Natural killer cell (primary cell): ENCODE results near the gene PDGFRA. TPM values are rescaled to one million over a fixed set of nuclear protein-coding genes. Genes with fewer than 3 reads are reported as not detected.

ENCODE experiments used
- ATAC-seq, 3 donors: fragments of 150-1000 bp in 2 of 3; fragments of 200-7000 bp in 1 of 3; cut with Tn5 transposase; 1 replicate in 1 of 3; 2 replicates in 2 of 3; pipeline ENCODE4 v1.10.0; 2021; ENCODE audit warnings: mild to moderate bottlenecking in 2 of 3, moderate library complexity in 2 of 3
- DNase-seq, 2 donors: peaks; one replicate each; pipeline versions ENCODE4 v3.0.0 to v3.0.0-alpha.2; 2013 to 2021; ENCODE audit warnings: mixed read lengths in 1 of 2
- H3K27ac ChIP-seq: one replicate; pipeline ENCODE4 v1.5.1; 2013; ENCODE audit warnings: mild to moderate bottlenecking, low read length
- H3K27me3 ChIP-seq: one replicate; pipeline ENCODE4 v1.6.1; 2013; ENCODE audit warnings: low read length; ENCODE audit not compliant: control insufficient read depth, insufficient read depth
- H3K36me3 ChIP-seq: one replicate; pipeline ENCODE4 v1.6.1; 2013; ENCODE audit warnings: low read length; ENCODE audit not compliant: control insufficient read depth, insufficient read depth
- H3K4me1 ChIP-seq: one replicate; pipeline ENCODE4 v1.6.1; 2013; ENCODE audit warnings: low read length; ENCODE audit not compliant: control insufficient read depth, insufficient read depth
- H3K4me3 ChIP-seq: one replicate; pipeline ENCODE4 v1.5.1; 2013; ENCODE audit warnings: low read length
- H3K9me3 ChIP-seq: one replicate; pipeline ENCODE4 v1.6.1; 2013; ENCODE audit warnings: low read length; ENCODE audit not compliant: control insufficient read depth, insufficient read depth
- H3K27ac Mint-ChIP-seq, 2 donors: one replicate each; pipeline ENCODE4 v1.8.0; 2022; ENCODE audit warnings: mild to moderate bottlenecking in 2 of 2, mixed read lengths in 2 of 2, moderate library complexity in 1 of 2
- H3K27me3 Mint-ChIP-seq, 2 donors: one replicate each; pipeline ENCODE4 v1.8.0; 2022; ENCODE audit warnings: low read depth in 2 of 2, mixed read lengths in 2 of 2
- H3K36me3 Mint-ChIP-seq: one replicate; pipeline ENCODE4 v1.8.0; 2022; ENCODE audit warnings: mixed read lengths
- H3K4me1 Mint-ChIP-seq, 2 donors: one replicate each; pipeline ENCODE4 v1.8.0; 2022; ENCODE audit warnings: mixed read lengths in 2 of 2
- H3K4me3 Mint-ChIP-seq: one replicate; pipeline ENCODE4 v1.8.0; 2022; ENCODE audit warnings: mild to moderate bottlenecking, moderate library complexity, mixed read lengths
- H3K9me3 Mint-ChIP-seq, 2 donors: one replicate each; pipeline ENCODE4 v1.8.0; 2022; ENCODE audit warnings: mixed read lengths in 2 of 2
- WGBS: methylation state at CpG from one replicate; pipeline ENCODE4 v1.1.7; 2013; ENCODE audit warnings: missing lambda C conversion rate; ENCODE audit not compliant: insufficient coverage; 5-methylcytosine and 5-hydroxymethylcytosine counted together
- intact Hi-C: fragments of 100-400 bp; cut with micrococcal nuclease; formaldehyde crosslinking; loops from one replicate; pipeline ENCODE4 v1.14.2; 2022
- total RNA-seq, 4 donors: library from RNA; stranded (reverse); fragments of 120-200 nt in 1 of 4; gene quantifications; one replicate each; pipeline versions ENCODE4 v1.2.3 to v1.2.4, GENCODE V29; 2013 to 2022
- TF ChIP-seq, protein P1 (sequence below): fragments of 200-600 bp; IDR thresholded peaks from one replicate; pipeline ENCODE4 v1.8.0; 2022; ENCODE audit warnings: antibody characterized with exemption

PDGFRA gene
- total RNA-seq, 3 donors from 2014 or later (not counting 1 experiment from before 2014, with no cell fraction given), result 0.05 TPM; not detected in 2

DNA sequence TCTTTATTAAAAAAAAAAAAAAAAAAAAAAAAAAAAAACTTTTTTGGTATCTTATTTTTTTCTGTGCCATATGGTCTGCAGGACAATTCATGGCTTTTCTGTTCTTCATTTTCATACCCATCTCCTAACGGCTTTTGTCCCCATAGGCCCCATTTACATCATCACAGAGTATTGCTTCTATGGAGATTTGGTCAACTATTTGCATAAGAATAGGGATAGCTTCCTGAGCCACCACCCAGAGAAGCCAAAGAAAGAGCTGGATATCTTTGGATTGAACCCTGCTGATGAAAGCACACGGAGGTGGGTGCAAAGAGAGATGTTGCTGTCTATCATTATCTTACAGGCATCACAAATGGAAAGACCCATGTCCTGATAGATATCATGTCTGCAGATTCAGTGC, 49.1 kb downstream of the PDGFRA start:
- no peaks in the 10 kb centered on the region for H3K9me3 Mint-ChIP-seq
- no peak for DNase-seq
- TF ChIP-seq, protein P1, sequence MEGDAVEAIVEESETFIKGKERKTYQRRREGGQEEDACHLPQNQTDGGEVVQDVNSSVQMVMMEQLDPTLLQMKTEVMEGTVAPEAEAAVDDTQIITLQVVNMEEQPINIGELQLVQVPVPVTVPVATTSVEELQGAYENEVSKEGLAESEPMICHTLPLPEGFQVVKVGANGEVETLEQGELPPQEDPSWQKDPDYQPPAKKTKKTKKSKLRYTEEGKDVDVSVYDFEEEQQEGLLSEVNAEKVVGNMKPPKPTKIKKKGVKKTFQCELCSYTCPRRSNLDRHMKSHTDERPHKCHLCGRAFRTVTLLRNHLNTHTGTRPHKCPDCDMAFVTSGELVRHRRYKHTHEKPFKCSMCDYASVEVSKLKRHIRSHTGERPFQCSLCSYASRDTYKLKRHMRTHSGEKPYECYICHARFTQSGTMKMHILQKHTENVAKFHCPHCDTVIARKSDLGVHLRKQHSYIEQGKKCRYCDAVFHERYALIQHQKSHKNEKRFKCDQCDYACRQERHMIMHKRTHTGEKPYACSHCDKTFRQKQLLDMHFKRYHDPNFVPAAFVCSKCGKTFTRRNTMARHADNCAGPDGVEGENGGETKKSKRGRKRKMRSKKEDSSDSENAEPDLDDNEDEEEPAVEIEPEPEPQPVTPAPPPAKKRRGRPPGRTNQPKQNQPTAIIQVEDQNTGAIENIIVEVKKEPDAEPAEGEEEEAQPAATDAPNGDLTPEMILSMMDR, result no peak
- Histone ChIP-seq H3K4me3 (no peak overlapping the region), H3K9me3 (peaks cover 4% of the 10 kb centered on the region), H3K27me3 (no peaks in the 10 kb centered on the region), H3K27ac (no peak overlapping the region), H3K36me3 (no peaks in the 10 kb centered on the region), H3K4me1 (no peaks in the 10 kb centered on the region)
- no peaks in the 10 kb centered on the region for H3K4me1 Mint-ChIP-seq
- WGBS, result 81% methylated on average over 2 of the region's 2 CpGs
- no peak overlapping the region for H3K27ac Mint-ChIP-seq
- H3K36me3 Mint-ChIP-seq, result no peaks in the 10 kb centered on the region
- intact Hi-C loops, result no loop called here
- H3K27me3 Mint-ChIP-seq, result peaks cover 3 to 32% of the 10 kb centered on the region in 2 donors
- no peak overlapping the region for H3K4me3 Mint-ChIP-seq
- ATAC-seq, result no peak

- peaks cover 0 to 12% of the 10 kb centered on the region in 2 donors for H3K27me3 Mint-ChIP-seq
- peaks cover 4 to 5% of the 10 kb centered on the region in 2 donors for H3K9me3 Mint-ChIP-seq
- peaks cover 7% of the 10 kb centered on the region for H3K36me3 Mint-ChIP-seq
- Histone ChIP-seq H3K27me3 (no peaks in the 10 kb centered on the region), H3K36me3 (no peaks in the 10 kb centered on the region), H3K4me3 (no peak overlapping the region), H3K27ac (no peak overlapping the region), H3K9me3 (peaks cover 9% of the 10 kb centered on the region), H3K4me1 (no peaks in the 10 kb centered on the region)
- no peaks in the 10 kb centered on the region for H3K4me1 Mint-ChIP-seq
- H3K4me3 Mint-ChIP-seq, result no peak overlapping the region
- intact Hi-C loops, result no loop called here
- DNase-seq (no peak), ATAC-seq (no peak)
- 26% methylated on average over 6 of the region's 6 CpGs for WGBS
- TF ChIP-seq, protein P1, result no peak
- no peak overlapping the region for H3K27ac Mint-ChIP-seq
Observed at GRCh38 chr4:54281054-54281766, 52.1 kb downstream of the PDGFRA start.

- H3K36me3 Mint-ChIP-seq, result peaks cover 7% of the 10 kb centered on the region
- DNase-seq (no peak), ATAC-seq (no peak)
- TF ChIP-seq, protein P1, result no peak
- H3K36me3 ChIP-seq, result no peaks in the 10 kb centered on the region
- no peaks in the 10 kb centered on the region for H3K4me1 ChIP-seq
- H3K9me3 ChIP-seq, result peaks cover 9% of the 10 kb centered on the region
- peaks cover 0 to under 1% of the 10 kb centered on the region in 2 donors for H3K27me3 Mint-ChIP-seq
- 95% methylated on average over 4 of the region's 4 CpGs for WGBS
- H3K27ac Mint-ChIP-seq, result no peak overlapping the region
- H3K27me3 ChIP-seq, result no peaks in the 10 kb centered on the region
- H3K4me3 ChIP-seq, result no peak overlapping the region
- intact Hi-C loops, result no loop called here
- no peak overlapping the region for H3K27ac ChIP-seq
- H3K4me3 Mint-ChIP-seq, result no peak overlapping the region
- H3K9me3 Mint-ChIP-seq, result peaks cover 4 to 5% of the 10 kb centered on the region in 2 donors
- no peaks in the 10 kb centered on the region for H3K4me1 Mint-ChIP-seq
Observed at GRCh38 chr4:54282837-54283236, 53.7 kb downstream of the PDGFRA start.

GRCh38 chr4:54289316-54289715, 60.2 kb downstream of the PDGFRA start:
- Mint-ChIP-seq H3K27me3 (no peaks in the 10 kb centered on the region), H3K27ac (no peak overlapping the region)
- 82% methylated on average over 2 of the region's 2 CpGs for WGBS

More at GRCh38 chr4:54289316-54289715, 60.2 kb downstream of the PDGFRA start:
- intact Hi-C loops, result no loop called here
- H3K4me3 Mint-ChIP-seq, result no peak overlapping the region
- H3K36me3 Mint-ChIP-seq, result no peaks in the 10 kb centered on the region
- no peaks in the 10 kb centered on the region for H3K9me3 ChIP-seq
- TF ChIP-seq, protein P1, result no peak
- H3K27me3 ChIP-seq, result no peaks in the 10 kb centered on the region
- H3K9me3 Mint-ChIP-seq, result peaks cover under 1% of the 10 kb centered on the region in 2 donors
- H3K27ac ChIP-seq, result no peak overlapping the region
- no peaks in the 10 kb centered on the region for H3K4me1 ChIP-seq
- ATAC-seq (no peak), DNase-seq (no peak)
- no peaks in the 10 kb centered on the region for H3K4me1 Mint-ChIP-seq
- H3K36me3 ChIP-seq, result no peaks in the 10 kb centered on the region
- no peak overlapping the region for H3K4me3 ChIP-seq
